DOHH2 (cell line): ENCODE data around the gene AGBL1.

ENCODE experiments used
- H3F3A ChIP-seq: fragments of 200-600 bp; sonication (generic), shearing (Covaris generic); 2 replicates; pipeline ENCODE4 v1.6.0; 2016; ENCODE audit warnings: antibody characterized with exemption, mild to moderate bottlenecking; ENCODE audit not compliant: control insufficient read depth, insufficient read depth
- H3K27ac ChIP-seq: fragments of 200-600 bp; sonication (generic); 2 replicates; pipeline ENCODE4 v1.5.1; 2014; ENCODE audit warnings: low read depth, mild to moderate bottlenecking, low read length, moderate library complexity
- H3K27me3 ChIP-seq: fragments of 200-600 bp; sonication (generic); 2 replicates; pipeline ENCODE4 v1.6.1; 2014; ENCODE audit warnings: mild to moderate bottlenecking, low read length, mixed read lengths; ENCODE audit not compliant: control insufficient read depth
- H3K36me3 ChIP-seq: fragments of 200-600 bp; sonication (generic); 2 replicates; pipeline ENCODE4 v1.6.1; 2014; ENCODE audit warnings: mild to moderate bottlenecking, low read length, moderate library complexity, mixed read lengths; ENCODE audit not compliant: control insufficient read depth
- H3K4me1 ChIP-seq: fragments of 200-600 bp; sonication (generic); 2 replicates; pipeline ENCODE4 v1.6.1; 2014; ENCODE audit warnings: mild to moderate bottlenecking, low read length, mixed read lengths; ENCODE audit not compliant: control insufficient read depth
- H3K4me2 ChIP-seq: fragments of 200-600 bp; sonication (generic); 2 replicates; pipeline ENCODE4 v1.6.0; 2014; ENCODE audit warnings: mild to moderate bottlenecking, low read length, moderate library complexity
- H3K4me3 ChIP-seq: fragments of 200-600 bp; sonication (generic); 2 replicates; pipeline ENCODE4 v1.5.1; 2014; ENCODE audit warnings: mild to moderate bottlenecking, low read length, mixed read lengths
- H3K79me2 ChIP-seq: fragments of 200-600 bp; sonication (generic); 2 replicates; pipeline ENCODE4 v1.6.1; 2014; ENCODE audit warnings: mild to moderate bottlenecking, low read length, mixed read lengths; ENCODE audit not compliant: control insufficient read depth
- H3K9me2 ChIP-seq: fragments of 200-600 bp; sonication (generic); replicated peaks from 2 replicates; pipeline ENCODE4 v1.6.1; 2014; ENCODE audit warnings: mild to moderate bottlenecking, low read length, mixed read lengths; ENCODE audit not compliant: control insufficient read depth
- H3K9me3 ChIP-seq: fragments of 200-600 bp; sonication (generic); 2 replicates; pipeline ENCODE4 v1.6.1; 2014; ENCODE audit warnings: antibody characterized with exemption, low read length, mixed read lengths; ENCODE audit not compliant: control insufficient read depth, insufficient read depth
- H4K20me1 ChIP-seq: fragments of 200-600 bp; sonication (generic); 2 replicates; pipeline ENCODE4 v1.6.0; 2014; ENCODE audit warnings: low read depth, mild to moderate bottlenecking, antibody characterized with exemption, low read length, moderate library complexity; ENCODE audit not compliant: control insufficient read depth, insufficient read depth
- EZH2phosphoT487 ChIP-seq: fragments of 200-600 bp; sonication (generic); IDR thresholded peaks from 2 replicates; pipeline ENCODE4 v1.6.1; 2017; ENCODE audit warnings: borderline replicate concordance, mild to moderate bottlenecking, antibody characterized with exemption, low read length, moderate library complexity, mixed read lengths
- TF ChIP-seq, protein P1 (sequence below): fragments of 200-600 bp; sonication (generic); IDR thresholded peaks from one replicate; pipeline ENCODE4 v1.5.1; 2014; ENCODE audit warnings: antibody characterized with exemption, mild to moderate bottlenecking, low read depth, low read length; ENCODE audit not compliant: poor library complexity, severe bottlenecking

AGBL1 gene

DNA sequence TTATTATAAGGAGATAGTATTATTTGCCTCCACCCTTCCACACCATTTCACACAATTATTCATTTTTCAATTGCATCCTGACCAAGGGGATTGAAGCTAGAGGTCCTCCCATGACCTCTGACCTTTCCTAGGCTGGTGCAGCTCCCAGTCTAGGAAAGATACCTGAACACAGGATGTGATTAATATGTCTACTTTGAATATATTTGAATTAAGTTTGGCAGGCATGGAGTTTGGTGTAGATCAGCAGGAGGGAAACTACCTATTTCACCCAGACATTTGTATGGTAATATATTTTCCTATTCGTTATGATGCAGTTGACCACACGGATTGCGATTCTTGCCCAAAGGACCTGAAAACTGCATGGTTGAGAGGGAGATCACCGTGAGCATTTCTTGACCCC is 596.3 kb downstream of the AGBL1 start:
- TF ChIP-seq, protein P1, sequence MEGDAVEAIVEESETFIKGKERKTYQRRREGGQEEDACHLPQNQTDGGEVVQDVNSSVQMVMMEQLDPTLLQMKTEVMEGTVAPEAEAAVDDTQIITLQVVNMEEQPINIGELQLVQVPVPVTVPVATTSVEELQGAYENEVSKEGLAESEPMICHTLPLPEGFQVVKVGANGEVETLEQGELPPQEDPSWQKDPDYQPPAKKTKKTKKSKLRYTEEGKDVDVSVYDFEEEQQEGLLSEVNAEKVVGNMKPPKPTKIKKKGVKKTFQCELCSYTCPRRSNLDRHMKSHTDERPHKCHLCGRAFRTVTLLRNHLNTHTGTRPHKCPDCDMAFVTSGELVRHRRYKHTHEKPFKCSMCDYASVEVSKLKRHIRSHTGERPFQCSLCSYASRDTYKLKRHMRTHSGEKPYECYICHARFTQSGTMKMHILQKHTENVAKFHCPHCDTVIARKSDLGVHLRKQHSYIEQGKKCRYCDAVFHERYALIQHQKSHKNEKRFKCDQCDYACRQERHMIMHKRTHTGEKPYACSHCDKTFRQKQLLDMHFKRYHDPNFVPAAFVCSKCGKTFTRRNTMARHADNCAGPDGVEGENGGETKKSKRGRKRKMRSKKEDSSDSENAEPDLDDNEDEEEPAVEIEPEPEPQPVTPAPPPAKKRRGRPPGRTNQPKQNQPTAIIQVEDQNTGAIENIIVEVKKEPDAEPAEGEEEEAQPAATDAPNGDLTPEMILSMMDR, result no peak
- no peak for TF ChIP-seq EZH2phosphoT487
- Histone ChIP-seq H3K9me3 (no peaks in the 10 kb centered on the region), H4K20me1 (no peaks in the 10 kb centered on the region), H3K36me3 (no peaks in the 10 kb centered on the region), H3K27ac (no peak overlapping the region), H3K4me2 (no peak overlapping the region), H3K4me3 (no peak overlapping the region), H3K4me1 (no peaks in the 10 kb centered on the region), H3K79me2 (no peaks in the 10 kb centered on the region), H3F3A (no peaks in the 10 kb centered on the region), H3K9me2 (no peaks in the 10 kb centered on the region), H3K27me3 (no peaks in the 10 kb centered on the region)

DNA sequence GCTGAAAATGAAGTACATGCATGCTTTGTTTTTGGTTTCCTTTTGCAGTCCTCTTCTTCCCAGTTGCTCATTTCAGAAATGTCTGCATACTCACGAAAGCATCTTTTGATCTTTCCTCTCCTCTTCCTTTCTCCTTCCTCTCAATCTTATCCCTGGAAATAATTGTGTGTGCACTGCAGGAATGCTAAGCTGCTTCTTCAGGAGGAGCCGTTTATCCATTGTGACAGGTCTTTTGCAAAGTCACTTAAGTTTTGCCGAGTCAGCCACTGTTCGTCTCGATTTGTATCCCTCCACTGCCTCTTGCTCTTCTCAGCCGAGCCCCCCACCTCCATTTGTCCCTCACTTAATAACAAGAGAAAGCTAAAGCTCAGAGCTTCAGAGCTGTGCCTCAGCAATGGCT is 597.6 kb downstream of the AGBL1 start:
- Histone ChIP-seq H3K4me1 (no peaks in the 10 kb centered on the region), H3K9me3 (no peaks in the 10 kb centered on the region), H3K27me3 (no peaks in the 10 kb centered on the region), H3K4me3 (no peak overlapping the region), H3F3A (no peaks in the 10 kb centered on the region), H3K79me2 (no peaks in the 10 kb centered on the region), H3K27ac (no peak overlapping the region), H4K20me1 (no peaks in the 10 kb centered on the region), H3K9me2 (no peaks in the 10 kb centered on the region), H3K36me3 (no peaks in the 10 kb centered on the region), H3K4me2 (no peak overlapping the region)
- TF ChIP-seq EZH2phosphoT487, result no peak
- TF ChIP-seq, protein P1, result no peak

DNA sequence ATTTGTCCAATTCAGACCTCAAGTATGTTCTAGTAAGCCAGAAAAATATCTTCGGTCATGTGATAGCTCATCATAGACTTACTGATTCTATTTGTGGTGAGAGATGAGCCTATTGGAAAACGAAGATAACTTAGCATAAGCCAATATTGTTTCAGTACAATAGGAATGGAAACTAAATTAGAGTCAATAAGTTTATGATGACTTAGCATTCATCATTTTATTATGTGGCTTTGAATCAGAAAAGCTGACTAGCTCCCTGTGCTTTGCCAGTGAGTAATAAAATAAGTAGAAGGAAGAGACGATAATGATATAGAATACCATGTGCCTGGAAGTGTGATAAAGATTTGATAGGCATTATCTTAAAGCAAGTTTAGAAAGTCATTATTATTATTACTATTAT is 605.6 kb downstream of the AGBL1 start:
- no peaks in the 10 kb centered on the region for H3K27me3 ChIP-seq
- no peak overlapping the region for H3K27ac ChIP-seq
- no peak overlapping the region for H3K4me2 ChIP-seq
- no peaks in the 10 kb centered on the region for H3F3A ChIP-seq
- no peaks in the 10 kb centered on the region for H3K79me2 ChIP-seq
- H3K9me2 ChIP-seq, result no peaks in the 10 kb centered on the region
- H4K20me1 ChIP-seq, result no peaks in the 10 kb centered on the region
- H3K4me3 ChIP-seq, result no peak overlapping the region
- no peaks in the 10 kb centered on the region for H3K36me3 ChIP-seq
- H3K9me3 ChIP-seq, result no peaks in the 10 kb centered on the region
- no peak for TF ChIP-seq EZH2phosphoT487
- no peaks in the 10 kb centered on the region for H3K4me1 ChIP-seq

DNA sequence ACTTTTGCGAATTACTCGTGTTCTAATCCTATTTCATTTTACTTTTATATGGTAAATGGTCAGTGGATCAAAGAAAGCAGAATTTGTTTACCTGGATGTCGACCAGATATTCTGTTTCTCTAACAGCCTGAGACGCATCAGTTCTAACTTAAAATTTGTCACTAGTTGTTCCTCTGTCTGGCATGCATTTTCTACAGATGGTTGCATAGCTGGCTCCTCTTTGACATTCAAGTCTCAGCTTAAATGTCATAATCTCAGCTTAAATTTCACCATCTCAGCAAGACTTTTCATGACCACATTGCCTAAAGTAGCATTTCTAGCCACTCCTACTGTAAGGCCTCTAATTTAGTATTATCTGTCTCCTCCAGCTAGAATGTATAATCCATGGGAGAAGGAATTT is 609.3 kb downstream of the AGBL1 start:
- H3K27me3 ChIP-seq, result no peaks in the 10 kb centered on the region
- TF ChIP-seq, protein P1, result no peak
- TF ChIP-seq EZH2phosphoT487, result no peak
- H3K4me3 ChIP-seq, result no peak overlapping the region
- no peaks in the 10 kb centered on the region for H3K79me2 ChIP-seq
- H3K4me2 ChIP-seq, result no peak overlapping the region
- no peaks in the 10 kb centered on the region for H3K9me3 ChIP-seq
- no peaks in the 10 kb centered on the region for H3K36me3 ChIP-seq
- H3K9me2 ChIP-seq, result no peaks in the 10 kb centered on the region
- no peaks in the 10 kb centered on the region for H3F3A ChIP-seq
- no peaks in the 10 kb centered on the region for H4K20me1 ChIP-seq
- H3K27ac ChIP-seq, result no peak overlapping the region
- no peaks in the 10 kb centered on the region for H3K4me1 ChIP-seq
